HL-60 (cell line): ENCODE results near the gene TMA16.
A peak's percentile ranks its signal among the peaks of the same experiment; 100 is the strongest.

Experiments
- DNase-seq, 2 experiments: peaks; one replicate each; pipeline ENCODE4 v3.0.0-alpha.2; 2010 to 2020; ENCODE audit warnings: low read depth in 1 of 2, low spot score in 1 of 2
- H3K27ac ChIP-seq: fragments of 250-450 bp; sonication (Bioruptor Pico); replicated peaks from 2 replicates; pipeline ENCODE4 v1.5.1; 2020; ENCODE audit warnings: mild to moderate bottlenecking, moderate library complexity
- H3K27me3 ChIP-seq: fragments of 250-450 bp; sonication (Bioruptor Pico); 2 replicates; pipeline ENCODE4 v1.5.1; 2021; ENCODE audit warnings: mild to moderate bottlenecking, moderate library complexity; ENCODE audit not compliant: insufficient read depth, poor library complexity, severe bottlenecking
- H3K4me3 ChIP-seq: replicated peaks from 2 replicates; pipeline ENCODE4 v1.5.1; 2011; ENCODE audit warnings: mild to moderate bottlenecking, control low read depth, low read length; ENCODE audit not compliant: insufficient read depth
- GABPA ChIP-seq: IDR thresholded peaks from 2 replicates; pipeline ENCODE4 v1.6.1; 2012; ENCODE audit warnings: low read depth
- POLR2AphosphoS5 ChIP-seq: IDR thresholded peaks from 2 replicates; pipeline ENCODE4 v1.6.1; 2012; ENCODE audit warnings: low read depth
- SPI1 ChIP-seq: IDR thresholded peaks from 2 replicates; pipeline ENCODE4 v1.6.1; 2012; ENCODE audit warnings: low read depth, mild to moderate bottlenecking, borderline replicate concordance
- TF ChIP-seq, protein P1 (sequence below): IDR thresholded peaks from one replicate; pipeline ENCODE4 v1.5.1; 2011; ENCODE audit warnings: low read length, control low read depth, inconsistent platforms; ENCODE audit not compliant: insufficient read depth
- TF ChIP-seq, protein P2 (sequence below): IDR thresholded peaks from 2 replicates; pipeline ENCODE4 v1.6.1; 2012; ENCODE audit warnings: low read depth; ENCODE audit not compliant: insufficient replicate concordance

The TMA16 gene

DNA sequence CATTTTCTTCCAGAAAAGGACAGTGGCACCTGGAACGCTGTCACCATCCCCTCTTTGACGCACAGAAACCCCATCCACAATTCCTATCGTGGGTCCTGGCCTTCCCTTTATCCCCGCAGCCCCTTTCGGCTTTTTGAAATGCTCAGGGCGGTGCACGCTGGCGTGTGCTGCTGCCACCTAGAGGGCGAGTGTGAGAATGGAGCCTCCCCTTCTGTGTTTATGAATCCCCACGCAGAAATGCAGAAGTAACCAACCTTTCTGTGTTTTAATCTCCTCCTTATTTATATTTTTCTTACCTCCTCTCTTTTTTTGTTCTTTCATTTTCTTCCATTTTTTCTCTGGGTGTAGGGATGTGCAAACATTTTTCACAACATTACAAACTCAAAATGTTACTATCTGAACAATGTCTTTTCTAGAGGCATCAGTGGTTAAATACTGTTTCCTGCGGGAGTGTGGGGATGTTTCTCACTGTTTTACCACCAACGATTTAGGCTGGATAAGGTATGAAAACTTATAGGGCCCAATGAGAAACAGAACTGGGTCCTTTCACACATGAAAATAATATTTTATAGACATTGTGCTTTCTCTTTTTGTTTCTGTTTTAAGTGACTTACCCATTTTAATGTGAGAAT is 50.0 kb downstream of the TMA16 start:
- Histone ChIP-seq H3K4me3 (no peak overlapping the region), H3K27me3 (no peaks in the 10 kb centered on the region), H3K27ac (no peak overlapping the region)
- TF ChIP-seq, protein P1, sequence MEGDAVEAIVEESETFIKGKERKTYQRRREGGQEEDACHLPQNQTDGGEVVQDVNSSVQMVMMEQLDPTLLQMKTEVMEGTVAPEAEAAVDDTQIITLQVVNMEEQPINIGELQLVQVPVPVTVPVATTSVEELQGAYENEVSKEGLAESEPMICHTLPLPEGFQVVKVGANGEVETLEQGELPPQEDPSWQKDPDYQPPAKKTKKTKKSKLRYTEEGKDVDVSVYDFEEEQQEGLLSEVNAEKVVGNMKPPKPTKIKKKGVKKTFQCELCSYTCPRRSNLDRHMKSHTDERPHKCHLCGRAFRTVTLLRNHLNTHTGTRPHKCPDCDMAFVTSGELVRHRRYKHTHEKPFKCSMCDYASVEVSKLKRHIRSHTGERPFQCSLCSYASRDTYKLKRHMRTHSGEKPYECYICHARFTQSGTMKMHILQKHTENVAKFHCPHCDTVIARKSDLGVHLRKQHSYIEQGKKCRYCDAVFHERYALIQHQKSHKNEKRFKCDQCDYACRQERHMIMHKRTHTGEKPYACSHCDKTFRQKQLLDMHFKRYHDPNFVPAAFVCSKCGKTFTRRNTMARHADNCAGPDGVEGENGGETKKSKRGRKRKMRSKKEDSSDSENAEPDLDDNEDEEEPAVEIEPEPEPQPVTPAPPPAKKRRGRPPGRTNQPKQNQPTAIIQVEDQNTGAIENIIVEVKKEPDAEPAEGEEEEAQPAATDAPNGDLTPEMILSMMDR: peak; percentile 76
- peak; percentile 30; the same call in 1 of the 2 replicates for TF ChIP-seq POLR2AphosphoS5
- TF ChIP-seq SPI1: no peak
- DNase-seq: peak in 1 of 2 experiments; percentile 53

DNA sequence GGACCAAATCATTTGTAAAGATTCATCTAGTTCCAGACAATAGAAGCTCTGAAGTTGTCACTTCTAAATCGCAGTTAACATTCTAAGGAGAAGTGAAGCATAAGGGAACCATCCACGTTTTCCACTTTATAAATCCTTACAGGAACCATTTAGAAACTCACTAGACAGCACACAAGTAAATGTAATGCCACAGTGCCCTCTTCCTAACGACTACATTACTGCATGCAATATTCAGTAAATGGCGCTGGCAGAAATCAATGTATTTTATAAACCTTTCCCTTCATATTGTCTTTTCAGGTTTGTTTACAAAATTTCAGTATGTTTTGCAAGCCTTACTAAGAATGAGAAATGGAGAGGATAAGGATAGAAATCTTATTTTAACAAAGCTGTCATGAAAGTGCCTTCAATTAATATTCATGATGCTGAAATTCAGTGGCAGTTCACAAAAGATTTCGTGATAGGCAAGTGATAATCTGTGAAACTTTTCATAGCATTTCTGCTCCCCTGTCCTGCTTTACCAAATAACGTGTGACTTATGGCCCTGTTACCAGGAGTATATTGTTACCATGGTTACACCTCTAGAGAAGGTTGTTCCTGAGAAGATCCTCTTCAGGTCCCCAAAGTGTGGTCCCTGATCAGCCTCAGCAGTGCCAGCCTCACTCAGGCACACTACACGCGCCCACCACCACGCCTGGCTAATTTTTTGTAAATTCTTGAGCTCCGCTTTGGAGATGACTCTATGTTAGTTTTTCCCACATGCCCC is 54.2 kb downstream of the TMA16 start:
- peak; percentile 15 to 41 for DNase-seq
- H3K27ac ChIP-seq: no peak overlapping the region
- no peak overlapping the region for H3K4me3 ChIP-seq
- no peaks in the 10 kb centered on the region for H3K27me3 ChIP-seq
- no peak for TF ChIP-seq SPI1
- TF ChIP-seq, protein P1: peak; percentile 43

DNA sequence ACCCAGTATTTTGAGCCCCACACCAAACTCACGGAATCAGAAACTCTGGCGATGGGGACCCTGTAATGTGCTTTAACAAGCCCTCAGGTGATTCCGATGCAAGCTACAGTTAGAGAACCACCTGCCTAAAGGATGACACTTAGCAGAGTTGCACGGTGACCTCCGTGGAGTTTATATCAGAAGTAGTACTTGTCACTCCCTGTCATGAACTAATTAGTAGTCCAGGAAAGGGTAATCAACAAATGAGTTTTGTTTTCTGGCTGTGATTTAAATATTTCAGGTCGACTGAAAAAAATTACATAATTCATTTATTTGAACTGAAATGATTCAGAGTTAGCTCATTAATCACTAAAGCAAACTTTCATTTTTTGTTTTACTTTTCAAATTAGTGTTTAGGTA is 56.4 kb downstream of the TMA16 start:
- Histone ChIP-seq H3K27me3 (no peaks in the 10 kb centered on the region), H3K27ac (no peak overlapping the region), H3K4me3 (no peak overlapping the region)
- DNase-seq: no peak
- TF ChIP-seq, protein P2, sequence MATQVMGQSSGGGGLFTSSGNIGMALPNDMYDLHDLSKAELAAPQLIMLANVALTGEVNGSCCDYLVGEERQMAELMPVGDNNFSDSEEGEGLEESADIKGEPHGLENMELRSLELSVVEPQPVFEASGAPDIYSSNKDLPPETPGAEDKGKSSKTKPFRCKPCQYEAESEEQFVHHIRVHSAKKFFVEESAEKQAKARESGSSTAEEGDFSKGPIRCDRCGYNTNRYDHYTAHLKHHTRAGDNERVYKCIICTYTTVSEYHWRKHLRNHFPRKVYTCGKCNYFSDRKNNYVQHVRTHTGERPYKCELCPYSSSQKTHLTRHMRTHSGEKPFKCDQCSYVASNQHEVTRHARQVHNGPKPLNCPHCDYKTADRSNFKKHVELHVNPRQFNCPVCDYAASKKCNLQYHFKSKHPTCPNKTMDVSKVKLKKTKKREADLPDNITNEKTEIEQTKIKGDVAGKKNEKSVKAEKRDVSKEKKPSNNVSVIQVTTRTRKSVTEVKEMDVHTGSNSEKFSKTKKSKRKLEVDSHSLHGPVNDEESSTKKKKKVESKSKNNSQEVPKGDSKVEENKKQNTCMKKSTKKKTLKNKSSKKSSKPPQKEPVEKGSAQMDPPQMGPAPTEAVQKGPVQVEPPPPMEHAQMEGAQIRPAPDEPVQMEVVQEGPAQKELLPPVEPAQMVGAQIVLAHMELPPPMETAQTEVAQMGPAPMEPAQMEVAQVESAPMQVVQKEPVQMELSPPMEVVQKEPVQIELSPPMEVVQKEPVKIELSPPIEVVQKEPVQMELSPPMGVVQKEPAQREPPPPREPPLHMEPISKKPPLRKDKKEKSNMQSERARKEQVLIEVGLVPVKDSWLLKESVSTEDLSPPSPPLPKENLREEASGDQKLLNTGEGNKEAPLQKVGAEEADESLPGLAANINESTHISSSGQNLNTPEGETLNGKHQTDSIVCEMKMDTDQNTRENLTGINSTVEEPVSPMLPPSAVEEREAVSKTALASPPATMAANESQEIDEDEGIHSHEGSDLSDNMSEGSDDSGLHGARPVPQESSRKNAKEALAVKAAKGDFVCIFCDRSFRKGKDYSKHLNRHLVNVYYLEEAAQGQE: no peak
- TF ChIP-seq POLR2AphosphoS5 (no peak), SPI1 (no peak), GABPA (no peak)
- TF ChIP-seq, protein P1: no peak

DNA sequence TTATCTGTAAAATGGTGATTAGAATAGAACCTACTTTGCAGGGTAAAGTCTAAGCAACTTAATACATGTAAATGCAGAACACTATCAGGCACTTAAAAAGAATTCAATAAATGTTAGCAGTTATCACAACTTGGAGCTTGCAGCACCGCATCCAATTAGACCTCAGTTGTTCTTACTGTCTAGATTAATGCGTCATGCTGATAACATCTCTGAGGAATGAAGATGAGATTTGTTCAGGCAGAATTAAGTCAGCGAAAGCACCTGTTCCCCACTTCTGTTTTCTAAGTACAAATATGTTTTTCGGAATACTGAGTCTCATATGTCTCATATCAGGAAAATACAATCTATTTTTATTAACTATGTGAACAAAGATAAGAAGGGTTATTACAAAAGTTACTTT is 58.7 kb downstream of the TMA16 start:
- DNase-seq: no peak
- Histone ChIP-seq H3K27ac (no peak overlapping the region), H3K4me3 (no peak overlapping the region), H3K27me3 (no peaks in the 10 kb centered on the region)
- TF ChIP-seq GABPA: no peak
- TF ChIP-seq POLR2AphosphoS5: no peak
- TF ChIP-seq, protein P1: no peak
- no peak for TF ChIP-seq SPI1
